BE2C (cell line): Measurements from ENCODE around the gene SYT15.
A peak's percentile ranks its signal among the peaks of the same experiment; 100 is the strongest.

ENCODE experiments used
- DNase-seq: peaks from one replicate; pipeline ENCODE4 v3.0.0-alpha.2; 2020
- H3K27me3 ChIP-seq: fragments of 250-450 bp; sonication (Bioruptor Pico); 2 replicates; pipeline ENCODE4 v1.5.1; 2020; ENCODE audit warnings: mild to moderate bottlenecking
- H3K36me3 ChIP-seq: fragments of 250-450 bp; sonication (Bioruptor Pico); 2 replicates; pipeline ENCODE4 v1.5.1; 2020; ENCODE audit warnings: mild to moderate bottlenecking
- H3K4me1 ChIP-seq: fragments of 250-450 bp; sonication (Bioruptor Pico); 2 replicates; pipeline ENCODE4 v1.5.1; 2020
- H3K4me3 ChIP-seq: 2 replicates; pipeline ENCODE4 v1.5.1; 2011; ENCODE audit warnings: low read depth, low read length
- H3K9me3 ChIP-seq: fragments of 250-450 bp; sonication (Bioruptor Pico); 2 replicates; pipeline ENCODE4 v1.5.1; 2020
- CTCF ChIP-seq: IDR thresholded peaks from 2 replicates; pipeline ENCODE4 v1.5.1; 2012; ENCODE audit warnings: mild to moderate bottlenecking, low read depth, low read length

The SYT15 gene

DNA sequence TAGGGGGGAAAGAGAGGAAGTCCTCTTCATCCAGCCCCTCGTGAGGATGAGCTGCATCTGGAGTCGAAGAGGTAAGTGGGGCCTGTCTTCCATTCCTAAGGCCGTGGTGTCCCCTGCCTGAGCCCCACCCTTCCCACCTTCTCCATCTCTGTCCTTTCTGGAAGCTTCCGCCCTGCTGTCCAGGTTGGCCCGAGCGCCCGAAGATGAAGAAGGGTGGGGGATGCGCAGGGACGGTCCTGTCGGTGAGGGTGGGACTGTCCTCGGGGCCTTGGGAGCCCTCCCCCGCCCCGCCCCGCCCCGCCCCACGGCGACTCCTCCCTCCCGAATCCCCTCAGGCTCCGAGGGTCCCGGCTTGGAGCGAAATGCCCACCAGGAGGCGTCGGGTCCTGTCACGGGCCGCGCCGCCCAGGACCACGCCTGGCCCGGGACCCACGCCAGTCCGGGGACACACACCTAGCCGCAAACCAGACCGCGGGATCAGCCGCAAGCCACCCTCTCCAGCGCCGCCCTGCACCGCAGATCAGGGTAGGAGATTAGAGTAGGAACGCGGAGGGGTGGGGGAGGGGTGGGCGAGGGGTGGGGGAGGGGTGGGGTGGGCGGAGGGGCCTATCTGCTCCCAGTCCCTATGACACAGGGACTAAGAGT lies 37.8 kb upstream of the SYT15 start:
- TF ChIP-seq CTCF = peak; percentile 54
- no peaks in the 10 kb centered on the region for H3K4me1 ChIP-seq
- DNase-seq = peak; percentile 81
- H3K9me3 ChIP-seq = no peaks in the 10 kb centered on the region
- H3K27me3 ChIP-seq = no peaks in the 10 kb centered on the region
- no peaks in the 10 kb centered on the region for H3K36me3 ChIP-seq
- peak overlapping the region; percentile 45 for H3K4me3 ChIP-seq

DNA sequence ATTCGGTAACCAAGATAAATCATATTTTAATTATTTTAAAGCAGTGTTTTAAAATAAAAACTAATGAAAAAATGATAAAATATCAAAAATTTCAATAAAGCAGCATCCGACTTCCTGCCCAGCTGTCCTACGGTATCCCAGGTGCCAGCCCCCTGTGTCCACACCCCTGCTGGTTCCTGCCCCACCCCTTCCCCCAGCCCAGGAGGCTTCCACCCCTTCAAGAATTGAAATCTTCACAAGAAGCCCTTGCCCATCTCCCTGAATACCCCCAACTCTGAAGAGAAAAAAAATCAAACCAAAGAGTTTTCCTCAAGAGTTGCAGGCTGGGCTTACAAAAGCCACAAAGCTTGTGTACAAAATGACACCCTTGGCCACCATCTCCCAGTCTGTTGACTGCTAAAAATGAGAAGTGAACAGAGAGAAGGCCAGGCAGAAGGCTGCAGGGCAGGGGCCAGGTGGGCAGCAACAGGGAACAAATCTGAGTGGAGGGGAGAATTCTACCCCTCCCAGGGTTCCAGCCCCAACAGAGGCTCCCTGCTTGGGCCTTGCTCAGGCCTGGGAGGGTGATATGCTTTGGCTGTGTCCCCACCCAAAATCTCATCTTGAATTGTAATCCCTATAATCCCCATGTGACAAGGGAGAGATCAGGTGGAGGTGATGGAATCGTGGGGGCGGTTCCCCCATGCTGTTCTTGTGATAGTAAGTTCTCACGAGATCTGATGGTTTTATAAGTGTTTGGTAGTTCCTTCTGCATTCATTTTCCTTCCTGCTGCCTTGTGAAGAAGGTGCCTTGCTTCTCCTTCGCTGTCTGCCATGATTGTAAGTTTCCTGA lies 37.0 kb upstream of the SYT15 start:
- H3K27me3 ChIP-seq = no peaks in the 10 kb centered on the region
- no peak for TF ChIP-seq CTCF

DNA sequence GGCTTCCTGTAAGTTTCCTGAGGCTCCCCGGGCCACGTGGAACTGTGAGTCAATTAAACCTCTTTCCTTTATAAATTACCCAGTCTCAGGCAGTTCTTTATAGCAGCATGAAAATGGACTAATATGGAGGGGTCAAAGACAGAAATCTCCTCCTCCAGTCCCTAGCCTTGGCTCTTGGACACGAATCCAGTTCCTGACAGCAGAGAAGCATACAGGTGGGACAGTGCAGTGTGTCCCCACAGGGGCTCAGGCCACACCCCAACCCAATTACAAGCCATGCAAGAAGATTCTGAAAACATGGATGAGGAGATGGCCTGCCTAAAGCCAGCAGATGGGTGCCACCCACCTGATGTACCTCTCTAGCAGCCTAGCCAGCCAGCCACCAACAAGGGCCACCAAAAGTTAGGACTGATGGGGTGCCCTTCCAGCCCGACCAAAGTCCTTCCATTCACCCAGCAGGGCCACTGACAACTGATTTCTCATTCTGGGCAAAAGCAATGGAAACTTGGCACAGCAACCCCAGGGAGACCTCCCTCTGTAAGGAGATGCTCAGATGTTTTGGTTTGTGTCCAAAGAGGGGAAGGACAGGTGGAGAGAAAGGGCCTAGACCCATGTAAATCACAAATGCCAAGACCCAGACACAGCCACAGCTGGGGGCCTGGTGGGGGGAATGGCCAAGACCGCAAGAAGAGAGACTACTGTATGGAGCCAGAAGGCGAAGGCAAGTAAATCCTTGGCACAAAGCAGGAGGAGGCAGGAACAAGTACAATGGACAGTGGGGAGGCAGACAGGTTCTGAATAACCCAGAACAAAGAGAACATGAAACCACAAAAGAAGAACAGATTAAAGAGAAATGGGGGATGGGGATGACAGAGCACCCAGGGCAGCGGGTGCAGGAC lies 36.1 kb upstream of the SYT15 start:
- peak; percentile 4 for DNase-seq
- Histone ChIP-seq H3K36me3 (no peaks in the 10 kb centered on the region), H3K4me3 (no peak overlapping the region), H3K4me1 (no peaks in the 10 kb centered on the region), H3K27me3 (no peaks in the 10 kb centered on the region), H3K9me3 (no peaks in the 10 kb centered on the region)
- no peak for TF ChIP-seq CTCF

More for the DNA sequence above, 37.0 kb upstream of the SYT15 start:
- Histone ChIP-seq H3K4me1 (no peaks in the 10 kb centered on the region), H3K9me3 (no peaks in the 10 kb centered on the region), H3K4me3 (peak overlapping the region; percentile 45; the same call in 1 of the 2 replicates), H3K36me3 (no peaks in the 10 kb centered on the region)
- peak; percentile 4 for DNase-seq

DNA sequence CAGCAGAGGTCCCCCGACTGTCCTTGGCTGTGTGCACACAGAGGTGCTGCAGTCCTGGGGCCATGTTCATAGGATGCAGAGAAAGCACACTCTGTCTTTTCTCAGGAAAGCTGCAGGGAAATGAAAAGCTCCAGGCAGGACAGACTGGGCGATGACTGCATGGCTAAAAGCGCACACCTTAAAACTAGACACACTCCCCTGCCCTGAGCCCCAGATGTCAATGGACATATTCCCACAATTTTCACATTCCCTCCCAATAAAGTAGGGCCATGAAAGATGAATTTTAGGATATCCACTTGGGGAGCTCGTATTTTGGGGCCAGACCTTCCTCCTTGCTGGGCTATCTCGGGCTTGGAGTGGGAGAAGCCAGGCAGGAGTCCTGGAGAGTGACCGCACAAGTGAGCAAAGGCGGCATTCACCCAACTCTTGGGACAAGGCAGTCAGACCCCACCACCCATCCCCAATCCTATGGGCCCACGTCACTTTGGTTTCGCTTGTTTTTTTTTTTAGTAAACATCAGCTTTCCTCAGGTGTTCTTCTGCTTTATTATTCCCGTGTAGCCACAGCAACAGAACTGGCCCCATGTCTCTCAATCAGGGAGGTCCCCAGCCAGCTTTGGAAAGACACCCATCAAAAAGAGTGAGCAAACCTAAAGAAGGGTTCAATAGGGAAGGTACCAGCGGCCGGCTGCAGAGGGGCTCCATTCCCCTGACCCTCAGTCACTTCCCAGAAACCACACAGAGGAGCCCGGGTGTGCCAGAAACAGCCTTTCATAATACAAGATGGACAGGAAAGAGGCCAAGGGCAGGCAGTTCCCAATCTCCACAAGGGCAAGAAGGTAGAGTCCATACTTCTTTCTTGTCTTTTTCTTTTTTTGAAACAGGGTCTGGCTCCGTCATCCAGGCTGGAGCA lies 35.2 kb upstream of the SYT15 start:
- Histone ChIP-seq H3K36me3 (no peaks in the 10 kb centered on the region), H3K27me3 (no peaks in the 10 kb centered on the region), H3K9me3 (no peaks in the 10 kb centered on the region), H3K4me1 (no peaks in the 10 kb centered on the region), H3K4me3 (no peak overlapping the region)
- TF ChIP-seq CTCF = no peak
- peak; percentile 8 for DNase-seq

DNA sequence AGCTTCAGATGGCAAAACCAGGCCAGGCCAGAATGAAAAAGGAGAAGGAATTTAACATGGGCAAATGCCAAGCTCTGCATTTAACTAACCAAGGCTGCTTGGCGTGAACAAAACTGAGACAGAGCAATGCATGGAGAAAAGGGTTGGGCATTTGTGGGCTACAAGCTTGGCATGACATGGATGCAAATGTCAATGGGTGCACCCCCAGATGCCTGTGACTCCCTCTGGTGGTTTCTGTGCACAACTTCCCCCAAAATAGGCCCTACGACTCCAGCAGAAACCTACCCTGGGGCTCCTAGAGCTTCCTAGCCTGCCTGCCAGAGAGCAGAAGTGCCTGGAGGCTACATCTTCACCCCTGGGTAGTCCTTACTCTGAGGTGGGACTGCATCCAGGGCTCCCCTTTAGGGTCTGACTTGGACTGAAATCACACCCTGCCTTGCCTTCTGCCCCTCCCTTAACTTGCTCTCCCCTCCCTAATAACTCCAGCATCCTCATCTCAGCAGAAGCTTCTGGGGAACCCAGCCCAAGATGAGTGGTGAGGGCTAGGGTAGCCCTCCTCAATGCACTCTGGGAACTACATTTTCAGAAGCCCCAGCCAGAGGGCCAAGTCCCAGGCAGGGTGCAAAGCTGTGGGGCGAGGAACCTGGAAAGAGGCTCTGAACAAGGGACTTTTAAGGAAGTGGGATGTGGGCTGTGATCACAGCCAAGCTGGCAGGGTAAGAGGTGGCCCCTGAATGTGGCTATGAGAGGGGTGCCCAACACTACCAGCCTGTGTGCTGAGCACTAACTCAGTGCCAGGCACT lies 33.7 kb upstream of the SYT15 start:
- no peaks in the 10 kb centered on the region for H3K27me3 ChIP-seq
- no peaks in the 10 kb centered on the region for H3K36me3 ChIP-seq
- H3K4me3 ChIP-seq = no peak overlapping the region
- no peaks in the 10 kb centered on the region for H3K4me1 ChIP-seq
- peak; percentile 53 for TF ChIP-seq CTCF
- H3K9me3 ChIP-seq = no peaks in the 10 kb centered on the region
- DNase-seq = peak; percentile 25
